ENCODE data around the gene ABCF1. TPM values are rescaled to one million over a fixed set of nuclear protein-coding genes. Genes with fewer than 3 reads are reported as not detected.
A peak's percentile ranks its signal among the peaks of the same experiment; 100 is the strongest.

Gene ABCF1
- total RNA-seq, 1 experiment from 2014 or later = 101 TPM

GRCh38 chr6:30635834-30636233 is 64.6 kb downstream of the ABCF1 start (continued):
- TF ChIP-seq IRF1 (CRISPR knock-in tag; IDR thresholded peaks at IDR 0.05) (no peak), TEAD1 (CRISPR knock-in tag; IDR thresholded peaks at IDR 0.05) (no peak), ZNF512 (CRISPR knock-in tag; IDR thresholded peaks at IDR 0.05; ENCODE audit: borderline replicate concordance) (no peak)

- Mint-ChIP-seq H3K36me3 (peaks cover 30% of the 10 kb centered on the region), H3K27me3 (ENCODE audit: low read depth) (no peaks in the 10 kb centered on the region), H3K4me1 (peaks cover 2% of the 10 kb centered on the region), H3K9me3 (no peaks in the 10 kb centered on the region), H3K27ac (no peak overlapping the region), H3K4me3 (no peak overlapping the region)
- DNase-seq (ENCODE audit: low spot score) = no peak
- no peak for ATAC-seq
- ChIA-PET POLR2A (no interaction called here), CTCF (interaction anchor here (1.5 kb wide), 1 partner anchor 39 kb away, joined by 4 read pairs; no protein-coding TSS in a partner anchor)
- no peak for TF ChIP-seq ZNF512 (CRISPR knock-in tag; IDR thresholded peaks at IDR 0.05; ENCODE audit: borderline replicate concordance)
- no peak for TF ChIP-seq ZNF138 (CRISPR knock-in tag; conservative IDR thresholded peaks at IDR 0.05)
Measured at GRCh38 chr6:30640481-30640880, 69.2 kb downstream of the ABCF1 start.

- TF ChIP-seq IRF1 (CRISPR knock-in tag; IDR thresholded peaks at IDR 0.05) = no peak
- no peak for DNase-seq (ENCODE audit: low spot score)
- Mint-ChIP-seq H3K4me1 (peaks cover 8% of the 10 kb centered on the region), H3K4me3 (no peak overlapping the region), H3K9me3 (no peaks in the 10 kb centered on the region), H3K27ac (peak overlapping the region; percentile 27; the same call in 1 of the 2 replicates), H3K36me3 (peaks cover 28% of the 10 kb centered on the region), H3K27me3 (ENCODE audit: low read depth) (no peaks in the 10 kb centered on the region)
- CTCF ChIA-PET = interaction anchor here (1.5 kb wide), 1 partner anchor 38 kb away, joined by 4 read pairs; no protein-coding TSS in a partner anchor
- POLR2A ChIA-PET = no interaction called here
- no peak for ATAC-seq
Measured at GRCh38 chr6:30641048-30641447, 69.8 kb downstream of the ABCF1 start.

Small RNA genes within 50 kb of the gene (microRNA-seq; reads per million reads assigned to microRNA genes)
- gene MIR877 (ENCODE audit: borderline number of aligned reads) = 255 reads per million, percentile 77 among the genes with 10 or more reads in this experiment

Other genes starting within 250 kb of the ABCF1 start
- gene TRIM39, start 244.5 kb upstream of the ABCF1 start, total RNA-seq (2021) = 22.7 to 24.9 TPM (median 24.0 TPM) in 3 replicates
- gene RPP21, start 226.3 kb upstream of the ABCF1 start, total RNA-seq (2021) = 64.1 to 75.5 TPM (median 72.8 TPM) in 3 replicates
- gene HLA-E, start 81.9 kb upstream of the ABCF1 start, total RNA-seq (2021) = 44.6 to 49.0 TPM (median 44.7 TPM) in 3 replicates
- gene GNL1, start 15.0 kb upstream of the ABCF1 start, total RNA-seq (2021) = 69.1 to 85.7 TPM (median 72.8 TPM) in 3 replicates
- gene PRR3, start 14.1 kb upstream of the ABCF1 start, total RNA-seq (2021) = 10.1 to 13.1 TPM (median 10.8 TPM) in 3 replicates
- gene PPP1R10, start 45.8 kb downstream of the ABCF1 start, total RNA-seq (2021) = 83.1 to 90.5 TPM (median 85.5 TPM) in 3 replicates
- gene MRPS18B, start 46.4 kb downstream of the ABCF1 start, total RNA-seq (2021) = 56.4 to 67.8 TPM (median 57.6 TPM) in 3 replicates
- gene ATAT1, start 55.4 kb downstream of the ABCF1 start, total RNA-seq (2021) = 19.3 to 21.7 TPM (median 20.3 TPM) in 3 replicates
- gene C6orf136, start 75.7 kb downstream of the ABCF1 start, total RNA-seq (2021) = 21.8 to 26.5 TPM (median 25.5 TPM) in 3 replicates
- 27.3 to 32.2 TPM (median 30.6 TPM) in 3 replicates for gene DHX16, start 101.6 kb downstream of the ABCF1 start, total RNA-seq (2021)
- gene PPP1R18, start 115.2 kb downstream of the ABCF1 start, total RNA-seq (2021) = 25.6 to 36.5 TPM (median 26.2 TPM) in 3 replicates
- gene NRM, start 119.5 kb downstream of the ABCF1 start, total RNA-seq (2021) = 31.2 to 33.3 TPM (median 31.3 TPM) in 3 replicates
- 95.9 to 100 TPM (median 97.9 TPM) in 3 replicates for gene MDC1, start 145.8 kb downstream of the ABCF1 start, total RNA-seq (2021)
- 1,503 to 1,570 TPM (median 1,542 TPM) in 3 replicates for gene TUBB, start 148.9 kb downstream of the ABCF1 start, total RNA-seq (2021)
- 110 to 121 TPM (median 120 TPM) in 3 replicates for gene FLOT1, start 171.2 kb downstream of the ABCF1 start, total RNA-seq (2021)
- 61.2 to 82.4 TPM (median 61.5 TPM) in 3 replicates for gene IER3, start 173.1 kb downstream of the ABCF1 start, total RNA-seq (2021)